ENCODE measurements around the gene MICAL2. TPM values are rescaled to one million over a fixed set of nuclear protein-coding genes. Genes with fewer than 3 reads are reported as not detected.

MICAL2 gene
- total RNA-seq, 2 donors from 2014 or later, result 151 to 231 TPM

DNA sequence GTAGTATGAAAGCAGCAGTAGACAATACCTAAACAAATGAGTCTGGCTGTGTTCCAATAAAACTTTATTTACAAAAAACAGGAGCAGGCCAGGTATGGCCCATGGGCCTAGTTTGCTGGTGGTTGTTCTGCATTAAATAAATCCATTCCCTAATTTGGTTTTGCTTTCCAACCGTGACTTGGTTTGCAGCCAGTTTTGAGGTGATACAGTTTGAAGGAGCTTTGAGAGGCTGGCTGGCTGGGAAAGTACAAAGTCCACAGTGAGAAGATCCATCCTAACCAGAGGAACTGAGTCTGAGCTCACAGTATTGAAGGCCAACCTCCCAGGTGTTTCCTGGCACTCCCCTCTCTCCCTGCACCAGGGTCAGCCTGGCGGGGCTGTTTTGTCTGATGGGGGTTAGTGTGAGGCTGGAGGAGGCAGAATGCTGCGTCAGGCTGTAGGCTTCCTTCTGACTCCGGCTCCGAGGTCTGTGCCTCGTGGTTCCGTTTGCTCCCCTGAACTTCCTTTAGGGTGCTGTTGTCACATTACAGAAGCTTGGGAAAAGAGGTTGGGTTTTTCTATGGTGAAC is 129.5 kb downstream of the MICAL2 start:
- no peak for DNase-seq (ENCODE audit: low spot score)
- intact Hi-C loops (cut with DNase I), result loop anchor here (5.0 to 10.0 kb wide), 4 partner anchors 45 to 193 kb away; no protein-coding TSS in a partner anchor

DNA sequence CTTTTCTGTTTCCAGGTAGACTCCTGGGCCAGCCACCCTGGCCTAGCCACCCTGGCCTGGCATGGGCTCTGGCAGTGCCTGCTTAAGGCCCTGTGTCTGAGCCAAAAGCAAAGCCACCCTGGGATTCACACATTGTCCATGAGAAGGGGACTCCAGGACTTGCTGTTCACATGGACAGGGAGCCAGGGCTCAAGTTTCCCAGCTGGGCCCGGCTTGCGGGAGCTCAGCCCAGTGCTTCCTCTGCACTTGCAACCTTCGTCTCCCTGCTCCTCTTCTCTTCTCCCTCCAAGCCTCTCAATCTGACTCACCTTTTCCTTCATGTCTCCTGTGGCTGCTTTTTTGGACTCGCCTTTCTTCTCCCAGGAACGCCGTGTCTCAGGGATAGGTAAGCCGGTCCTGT is 130.3 kb downstream of the MICAL2 start:
- DNase-seq (ENCODE audit: low spot score), result no peak
- intact Hi-C loops (cut with DNase I), result loop anchor here in 1 of 2 donors (10.0 kb wide), 1 partner anchor 116 kb away; no protein-coding TSS in a partner anchor

DNA sequence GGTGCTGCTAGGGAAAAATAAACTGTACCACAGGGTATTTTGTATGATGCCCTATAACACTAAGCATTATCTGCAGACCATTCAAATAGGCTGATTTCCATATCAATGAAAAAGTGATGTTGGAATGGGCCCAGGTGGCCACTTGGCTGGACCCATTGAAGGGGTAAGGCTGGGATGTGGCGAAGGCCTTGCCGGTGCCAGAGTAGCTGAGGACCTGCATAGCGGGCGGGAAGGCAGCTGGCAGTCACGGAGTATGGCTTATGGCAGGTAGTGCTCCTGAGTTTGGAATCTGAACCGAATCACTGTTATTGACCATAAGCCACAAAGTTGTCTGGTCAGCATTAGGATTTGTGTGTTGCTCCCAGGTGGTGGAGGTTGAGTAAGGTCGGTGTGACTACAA is 131.0 kb downstream of the MICAL2 start:
- intact Hi-C loops (cut with DNase I), result loop anchor here in 1 of 2 donors (10.0 kb wide), 1 partner anchor 117 kb away; no protein-coding TSS in a partner anchor
- no peak for DNase-seq (ENCODE audit: low spot score)

- DNase-seq (ENCODE audit: low spot score), result no peak
- intact Hi-C loops (cut with DNase I), result loop anchor here in 1 of 2 donors (10.0 kb wide), 1 partner anchor 117 kb away; no protein-coding TSS in a partner anchor
Measured at GRCh38 chr11:12241971-12242672, 131.7 kb downstream of the MICAL2 start.

GRCh38 chr11:12242966-12243365 is 132.6 kb downstream of the MICAL2 start:
- intact Hi-C loops (cut with DNase I), result loop anchor here in 1 of 2 donors (10.0 kb wide), 1 partner anchor 118 kb away; no protein-coding TSS in a partner anchor
- no peak for DNase-seq (ENCODE audit: low spot score)

- intact Hi-C loops (cut with DNase I), result loop anchor here in 1 of 2 donors (10.0 kb wide), 1 partner anchor 119 kb away; no protein-coding TSS in a partner anchor
- DNase-seq (ENCODE audit: low spot score), result no peak
Measured at GRCh38 chr11:12243486-12243885, 133.1 kb downstream of the MICAL2 start.

DNA sequence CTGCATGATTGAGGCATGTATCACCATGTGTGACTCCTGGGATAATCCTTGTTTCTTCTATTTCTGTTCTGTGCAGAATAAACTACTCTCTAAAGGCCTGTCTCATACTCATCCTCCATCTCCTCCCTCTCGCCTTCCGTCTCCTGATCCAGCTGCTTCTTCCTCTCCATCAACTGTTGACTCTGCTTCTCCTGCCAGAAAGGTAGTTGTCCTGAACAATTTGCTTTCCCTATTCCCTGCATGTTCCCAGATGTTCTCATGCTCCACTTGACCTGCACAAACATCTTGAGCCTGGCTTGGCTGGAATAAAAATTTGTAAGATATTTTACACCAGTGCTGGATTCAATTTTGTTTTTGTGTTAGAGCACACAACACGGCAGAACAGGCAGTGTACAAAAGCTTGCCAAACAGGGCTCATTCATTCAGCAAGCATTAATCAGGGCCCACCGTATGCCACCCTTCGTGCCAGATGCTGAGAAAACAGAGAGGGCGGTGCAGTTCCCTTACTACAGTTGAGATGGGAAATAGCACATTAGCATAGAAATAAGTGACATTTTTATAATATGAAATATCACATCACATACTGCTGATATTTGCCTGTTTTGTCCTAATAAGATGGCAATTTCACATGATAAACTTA is 133.6 kb downstream of the MICAL2 start:
- intact Hi-C loops (cut with DNase I), result loop anchor here in 1 of 2 donors (10.0 kb wide), 1 partner anchor 119 kb away; no protein-coding TSS in a partner anchor
- no peak for DNase-seq (ENCODE audit: low spot score)

GRCh38 chr11:12245091-12245490 is 134.7 kb downstream of the MICAL2 start:
- intact Hi-C loops (cut with DNase I), result loop anchor here in 1 of 2 donors (10.0 kb wide), 1 partner anchor 120 kb away; no protein-coding TSS in a partner anchor
- DNase-seq (ENCODE audit: low spot score), result peak; percentile 90

DNA sequence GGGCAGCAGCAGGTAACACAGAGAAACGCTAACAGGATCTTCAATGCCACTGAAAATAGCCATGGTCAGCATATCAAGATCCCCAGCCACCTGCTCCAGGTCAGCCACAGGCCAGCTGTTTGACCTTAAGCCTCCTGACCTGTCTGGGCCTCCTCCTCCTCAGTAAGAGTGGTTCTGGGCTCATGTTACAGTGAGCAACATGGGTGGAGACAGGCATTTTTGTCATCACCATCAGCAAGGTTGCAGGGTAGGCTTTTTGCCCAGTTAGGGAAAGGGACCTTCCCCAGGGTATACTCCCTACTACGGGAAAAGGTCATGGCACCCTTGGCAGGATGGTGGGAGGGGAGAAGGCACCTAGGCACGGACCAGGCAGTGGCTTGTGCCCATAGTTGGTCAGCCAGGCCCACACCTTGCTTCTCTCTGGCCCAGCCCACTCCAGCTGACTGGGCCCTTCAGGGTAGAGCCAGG is 135.2 kb downstream of the MICAL2 start:
- intact Hi-C loops (cut with DNase I), result loop anchor here in 1 of 2 donors (10.0 kb wide), 1 partner anchor 121 kb away; no protein-coding TSS in a partner anchor
- DNase-seq (ENCODE audit: low spot score), result no peak

GRCh38 chr11:12246147-12246546 is 135.8 kb downstream of the MICAL2 start:
- intact Hi-C loops (cut with DNase I), result loop anchor here in 1 of 2 donors (10.0 kb wide), 1 partner anchor 121 kb away; no protein-coding TSS in a partner anchor
- DNase-seq (ENCODE audit: low spot score), result no peak

GRCh38 chr11:12246989-12247388 is 136.6 kb downstream of the MICAL2 start:
- intact Hi-C loops (cut with DNase I), result loop anchor here in 1 of 2 donors (10.0 kb wide), 1 partner anchor 122 kb away; no protein-coding TSS in a partner anchor
- DNase-seq (ENCODE audit: low spot score), result no peak

DNA sequence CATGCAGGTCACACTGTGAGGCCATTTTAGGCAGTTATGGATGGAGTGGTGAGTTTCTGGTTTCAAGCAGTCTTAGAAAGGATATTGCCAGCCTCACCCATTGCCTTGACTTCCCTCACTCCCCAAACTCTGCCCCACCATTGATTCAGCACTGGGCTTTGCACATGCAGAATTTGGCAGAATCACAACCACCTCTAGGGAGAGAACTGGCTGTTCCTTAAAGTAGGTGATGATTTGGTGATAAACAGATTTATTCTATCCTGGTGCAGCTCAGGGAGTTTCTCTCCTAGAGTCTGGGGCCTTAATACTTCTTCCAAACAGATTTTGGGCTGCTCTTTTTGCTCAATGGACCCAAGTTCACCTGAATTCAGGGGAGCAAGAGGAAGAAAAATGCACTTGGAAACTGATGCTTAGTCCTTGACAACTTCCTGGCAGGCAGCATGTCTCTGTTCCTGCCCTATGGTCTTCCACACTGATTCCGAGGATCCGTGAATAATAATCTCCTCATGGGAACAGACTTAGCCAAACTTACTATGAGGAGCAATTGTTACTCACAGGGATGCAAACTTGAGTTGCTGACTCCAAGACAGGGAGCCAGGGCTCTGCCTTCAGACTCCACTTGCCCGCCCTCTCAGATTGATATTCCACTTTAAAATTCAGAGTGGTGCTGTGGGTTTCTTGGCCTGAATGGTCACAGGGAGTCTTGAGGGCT is 137.3 kb downstream of the MICAL2 start:
- intact Hi-C loops (cut with DNase I), result loop anchor here in 1 of 2 donors (10.0 kb wide), 1 partner anchor 123 kb away; no protein-coding TSS in a partner anchor
- DNase-seq (ENCODE audit: low spot score), result no peak

DNA sequence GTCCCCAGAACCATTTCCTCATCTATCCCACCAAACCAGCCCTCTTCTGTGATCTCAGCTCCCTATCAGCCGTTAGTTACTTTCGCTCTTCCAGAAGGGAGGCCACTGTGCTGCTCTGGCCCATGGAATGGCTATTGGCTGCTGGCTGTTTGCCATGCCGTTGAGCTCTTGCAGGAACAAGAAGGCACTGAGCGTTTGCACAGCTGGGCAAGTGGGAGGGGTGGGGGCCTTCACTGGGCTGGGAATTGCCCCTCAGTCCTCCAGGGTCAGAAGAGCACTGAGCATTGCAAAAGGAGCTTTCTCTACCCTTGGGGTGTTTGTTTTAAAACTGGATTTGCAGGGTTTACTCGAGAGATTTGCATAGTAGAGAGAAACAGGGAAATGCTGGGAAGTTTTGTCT is 137.9 kb downstream of the MICAL2 start:
- no peak for DNase-seq (ENCODE audit: low spot score)

GRCh38 chr11:12249590-12250260 is 139.3 kb downstream of the MICAL2 start:
- intact Hi-C loops (cut with DNase I), result loop anchor here in 1 of 2 donors (10.0 kb wide), 1 partner anchor 125 kb away; no protein-coding TSS in a partner anchor
- no peak for DNase-seq (ENCODE audit: low spot score)

More for the DNA sequence above, 137.9 kb downstream of the MICAL2 start:
- intact Hi-C loops (cut with DNase I), result loop anchor here in 1 of 2 donors (10.0 kb wide), 1 partner anchor 124 kb away; no protein-coding TSS in a partner anchor

GRCh38 chr11:12251666-12252560 is 141.5 kb downstream of the MICAL2 start:
- DNase-seq (ENCODE audit: low spot score), result no peak
- intact Hi-C loops (cut with DNase I), result no loop called here

DNA sequence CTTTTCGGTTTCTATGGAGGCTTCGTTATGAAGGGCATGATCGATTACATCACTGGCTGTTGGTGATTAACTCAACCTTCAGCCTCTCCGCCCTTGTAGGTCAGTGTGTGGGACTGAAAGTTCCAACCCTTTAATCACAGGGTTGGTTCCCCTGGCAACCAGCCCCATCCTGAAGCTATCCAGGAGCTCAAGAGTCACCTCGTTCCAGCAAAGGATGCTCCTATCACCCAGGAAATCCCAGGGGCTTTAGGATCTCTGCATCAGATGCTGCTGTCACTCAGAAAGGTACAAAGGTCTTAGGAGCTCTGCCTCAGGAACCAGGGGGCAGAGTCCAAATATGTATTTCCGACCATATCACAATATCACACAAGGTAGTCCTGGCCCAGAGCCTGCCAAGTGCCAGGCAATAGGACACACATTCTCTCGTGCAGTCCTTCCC is 143.5 kb downstream of the MICAL2 start:
- DNase-seq (ENCODE audit: low spot score), result no peak
- intact Hi-C loops (cut with DNase I), result no loop called here

GRCh38 chr11:12258451-12258850 is 148.1 kb downstream of the MICAL2 start:
- intact Hi-C loops (cut with DNase I), result no loop called here
- DNase-seq (ENCODE audit: low spot score), result peak; percentile 40

Measured in posterior vena cava (tissue), 2 donors.